OCI-LY7 (cell line): ENCODE measurements around the gene PLCB3. TPM values are rescaled to one million over a fixed set of nuclear protein-coding genes. Genes with fewer than 3 reads are reported as not detected.

Source experiments
- BruUV-seq: library from RNA; stranded (reverse); fragments of 400-500 nt; replicated peaks from 2 replicates; lab custom pipeline; 2021; lab: Mats Ljungman, UMichigan
- CTCF ChIA-PET: fragments of 300-600 bp; sonication (Branson Sonifier 250); formaldehyde crosslinking; loops from one replicate; lab custom pipeline; 2022; ENCODE audit warnings: antibody characterized with exemption; ENCODE audit not compliant: unreplicated experiment; lab: Charles Lee
- POLR2A ChIA-PET: fragments of 300-600 bp; sonication (Branson Sonifier 250); formaldehyde crosslinking; loops from one replicate; lab custom pipeline; 2022; ENCODE audit warnings: antibody characterized with exemption; lab: Charles Lee
- DNase-seq: peaks from one replicate; pipeline ENCODE4 v3.0.0-alpha.2; 2015; ENCODE audit warnings: low spot score
- H2AFZ ChIP-seq: fragments of 200-600 bp; sonication (generic), shearing (Covaris generic); 2 replicates; pipeline ENCODE4 v1.6.1; 2014; ENCODE audit warnings: mild to moderate bottlenecking, antibody characterized with exemption, low read length, moderate library complexity
- H3K27ac ChIP-seq: fragments of 200-600 bp; sonication (generic); 2 replicates; pipeline ENCODE4 v1.5.1; 2014; ENCODE audit warnings: mixed run types, low read depth, mild to moderate bottlenecking, moderate library complexity, low read length, inconsistent platforms; ENCODE audit not compliant: poor library complexity, severe bottlenecking
- H3K36me3 ChIP-seq: fragments of 200-600 bp; sonication (generic); 2 replicates; pipeline ENCODE4 v1.6.1; 2014; ENCODE audit warnings: mild to moderate bottlenecking, antibody characterized with exemption, low read length, moderate library complexity, mixed read lengths; ENCODE audit not compliant: insufficient read depth
- H3K4me1 ChIP-seq: fragments of 200-600 bp; sonication (generic); 2 replicates; pipeline ENCODE4 v1.5.1; 2014; ENCODE audit warnings: mild to moderate bottlenecking, low read length; ENCODE audit not compliant: insufficient read depth, poor library complexity, severe bottlenecking
- H3K4me2 ChIP-seq: fragments of 200-600 bp; sonication (generic); 2 replicates; pipeline ENCODE4 v1.6.1; 2014; ENCODE audit warnings: mild to moderate bottlenecking, low read length
- H3K4me3 ChIP-seq: fragments of 200-600 bp; sonication (generic); 2 replicates; pipeline ENCODE4 v1.5.1; 2014; ENCODE audit warnings: mild to moderate bottlenecking, low read depth, low read length; ENCODE audit not compliant: poor library complexity, severe bottlenecking
- H3K79me2 ChIP-seq: fragments of 200-600 bp; sonication (generic); 2 replicates; pipeline ENCODE4 v1.6.1; 2016; ENCODE audit warnings: low read depth, mild to moderate bottlenecking, low read length, moderate library complexity, mixed read lengths; ENCODE audit not compliant: insufficient read depth
- H3K9me2 ChIP-seq: fragments of 200-600 bp; sonication (generic); 2 replicates; pipeline ENCODE4 v1.6.1; 2016; ENCODE audit warnings: mild to moderate bottlenecking, low read length, mixed read lengths; ENCODE audit not compliant: insufficient read depth
- H3K9me3 ChIP-seq: fragments of 200-600 bp; sonication (generic); 2 replicates; pipeline ENCODE4 v1.6.1; 2014; ENCODE audit warnings: mild to moderate bottlenecking, mixed run types, low read length, mixed read lengths
- H4K20me1 ChIP-seq: fragments of 200-600 bp; sonication (generic); 2 replicates; pipeline ENCODE4 v1.6.1; 2014; ENCODE audit warnings: mild to moderate bottlenecking, antibody characterized with exemption, low read length, moderate library complexity, mixed read lengths; ENCODE audit not compliant: insufficient read depth
- EZH2phosphoT487 ChIP-seq: fragments of 200-600 bp; sonication (generic); IDR thresholded peaks from 2 replicates; pipeline ENCODE4 v1.6.1; 2018; ENCODE audit warnings: low read depth, borderline replicate concordance, mild to moderate bottlenecking, mixed run types, antibody characterized with exemption, low read length, moderate library complexity, mixed read lengths
- intact Hi-C: fragments of 100-400 bp; cut with micrococcal nuclease; formaldehyde crosslinking; loops from one replicate; pipeline ENCODE4 v1.10.0; 2022; ENCODE audit not compliant: unreplicated experiment
- total RNA-seq, 2 experiments: library from RNA; depleted of rRNA in 1 of 2; stranded (reverse); fragments of >200 nt in 1 of 2; shearing (Covaris generic) in 1 of 2; gene quantifications; 2 replicates each; pipeline ENCODE4 v1.2.3, GENCODE V29; 2014 to 2022
- TF ChIP-seq, protein P1 (sequence below): fragments of 200-600 bp; sonication (generic); conservative IDR thresholded peaks from 2 replicates; pipeline ENCODE4 v1.5.1; 2014; ENCODE audit warnings: mild to moderate bottlenecking, antibody characterized with exemption, low read length, moderate library complexity, mixed read lengths

PLCB3 gene
- total RNA-seq, 2 experiments from 2014 or later = 7.6 to 10.3 TPM

DNA sequence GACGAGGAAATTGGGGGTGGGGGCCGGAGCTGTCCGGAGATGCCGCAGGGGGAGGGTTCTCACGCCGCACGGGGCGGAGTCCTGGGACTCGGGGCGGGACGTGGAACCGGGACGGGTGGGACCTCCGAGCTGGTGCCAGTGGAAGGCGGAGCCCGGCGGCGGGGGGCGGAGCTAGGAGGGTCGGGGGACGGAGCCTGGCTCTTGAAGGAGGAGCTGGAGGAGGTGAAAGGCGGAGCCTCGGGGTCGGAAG is 10.2 kb upstream of the PLCB3 start:
- ChIA-PET POLR2A (interaction anchor here (0.7 to 2.5 kb wide), 7 partner anchors 8 to 77 kb away, joined by 3 to 27 read pairs (median 6); partner anchors contain the start of genes FERMT3, NUDT22, PRDX5 and TRMT112), CTCF (interaction anchor here (0.6 to 0.9 kb wide), 4 partner anchors 36 to 1372 kb away, joined by 3 to 4 read pairs (median 3); no protein-coding TSS in a partner anchor)
- no peaks in the 10 kb centered on the region for H4K20me1 ChIP-seq
- no peaks in the 10 kb centered on the region for H3K9me3 ChIP-seq
- peak overlapping the region; percentile 92 for H3K4me2 ChIP-seq
- H3K36me3 ChIP-seq = peaks cover 47% of the 10 kb centered on the region
- TF ChIP-seq, protein P1, sequence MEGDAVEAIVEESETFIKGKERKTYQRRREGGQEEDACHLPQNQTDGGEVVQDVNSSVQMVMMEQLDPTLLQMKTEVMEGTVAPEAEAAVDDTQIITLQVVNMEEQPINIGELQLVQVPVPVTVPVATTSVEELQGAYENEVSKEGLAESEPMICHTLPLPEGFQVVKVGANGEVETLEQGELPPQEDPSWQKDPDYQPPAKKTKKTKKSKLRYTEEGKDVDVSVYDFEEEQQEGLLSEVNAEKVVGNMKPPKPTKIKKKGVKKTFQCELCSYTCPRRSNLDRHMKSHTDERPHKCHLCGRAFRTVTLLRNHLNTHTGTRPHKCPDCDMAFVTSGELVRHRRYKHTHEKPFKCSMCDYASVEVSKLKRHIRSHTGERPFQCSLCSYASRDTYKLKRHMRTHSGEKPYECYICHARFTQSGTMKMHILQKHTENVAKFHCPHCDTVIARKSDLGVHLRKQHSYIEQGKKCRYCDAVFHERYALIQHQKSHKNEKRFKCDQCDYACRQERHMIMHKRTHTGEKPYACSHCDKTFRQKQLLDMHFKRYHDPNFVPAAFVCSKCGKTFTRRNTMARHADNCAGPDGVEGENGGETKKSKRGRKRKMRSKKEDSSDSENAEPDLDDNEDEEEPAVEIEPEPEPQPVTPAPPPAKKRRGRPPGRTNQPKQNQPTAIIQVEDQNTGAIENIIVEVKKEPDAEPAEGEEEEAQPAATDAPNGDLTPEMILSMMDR = no peak
- TF ChIP-seq EZH2phosphoT487 = no peak
- peaks cover 46% of the 10 kb centered on the region for H3K4me1 ChIP-seq
- H2AFZ ChIP-seq = no peak overlapping the region; the same call in 1 of the 2 replicates
- peak overlapping the region; percentile 91 for H3K27ac ChIP-seq
- H3K9me2 ChIP-seq = no peaks in the 10 kb centered on the region
- intact Hi-C loops = loop anchor here (2.0 kb wide), 3 partner anchors 34 to 64 kb away; partner anchors contain the start of genes ESRRA, FERMT3 and STIP1
- DNase-seq = no peak
- no TSS peak for BruUV-seq
- H3K4me3 ChIP-seq = peak overlapping the region; percentile 81
- peaks cover 26% of the 10 kb centered on the region for H3K79me2 ChIP-seq

DNA sequence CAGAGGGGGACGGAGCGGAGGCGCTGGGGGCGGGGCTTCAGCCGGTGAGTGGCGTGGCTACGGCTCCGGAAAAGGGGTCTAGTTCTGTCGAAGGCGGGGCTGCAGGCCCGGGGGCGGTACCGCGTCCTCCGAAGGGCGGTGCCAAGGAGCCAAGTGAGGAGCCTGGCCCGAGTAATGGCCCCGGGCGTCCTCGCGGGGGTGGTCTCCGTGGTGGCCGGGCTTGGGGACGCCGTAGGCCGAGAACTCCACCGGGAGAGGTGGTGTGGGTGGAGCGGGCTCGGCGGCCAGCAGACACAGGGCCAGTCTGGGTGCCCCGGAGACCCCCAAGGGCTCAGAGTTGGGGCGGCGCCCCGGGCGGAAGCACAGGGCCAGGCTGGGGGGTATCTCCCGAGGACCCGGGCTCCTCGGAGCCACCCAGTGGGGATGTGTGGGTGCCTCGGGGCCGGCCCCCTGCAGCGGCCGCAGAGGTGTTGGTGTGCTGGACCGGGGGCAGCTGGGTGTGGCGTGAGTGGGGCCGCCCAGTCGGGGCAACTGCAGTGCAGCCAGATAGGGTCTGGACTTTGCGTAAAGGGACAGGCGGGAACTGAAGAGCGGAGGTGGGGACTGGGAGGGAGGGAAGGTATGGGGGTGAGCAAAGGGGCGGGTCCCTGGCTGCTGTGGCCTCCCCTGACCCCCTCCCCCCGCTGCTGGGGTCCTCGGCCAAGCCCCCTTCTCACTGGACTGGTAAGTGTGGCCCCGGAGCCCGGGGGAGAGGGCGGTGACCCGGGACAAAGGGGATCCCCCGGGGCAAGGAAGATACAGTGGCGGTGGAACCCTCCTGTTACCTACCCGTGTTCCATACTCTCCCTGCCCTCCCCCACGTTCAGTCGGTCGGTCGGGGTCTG is 9.6 kb upstream of the PLCB3 start:
- TF ChIP-seq EZH2phosphoT487 = no peak
- TF ChIP-seq, protein P1 = no peak
- H3K36me3 ChIP-seq = peaks cover 47% of the 10 kb centered on the region
- peaks cover 46% of the 10 kb centered on the region for H3K4me1 ChIP-seq
- H3K79me2 ChIP-seq = peaks cover 28% of the 10 kb centered on the region
- no peaks in the 10 kb centered on the region for H3K9me2 ChIP-seq
- intact Hi-C loops = loop anchor here (2.0 kb wide), 3 partner anchors 35 to 63 kb away; partner anchors contain the start of genes ESRRA, FERMT3 and STIP1
- no peak overlapping the region for H2AFZ ChIP-seq
- no peaks in the 10 kb centered on the region for H3K9me3 ChIP-seq
- BruUV-seq = no TSS peak
- ChIA-PET POLR2A (interaction anchor here (0.6 to 2.5 kb wide), 9 partner anchors 9 to 1445 kb away, joined by 3 to 27 read pairs (median 5); partner anchors contain the start of genes FERMT3, NUDT22, PRDX5 and TRMT112), CTCF (interaction anchor here (0.6 to 0.9 kb wide), 5 partner anchors 36 to 1371 kb away, joined by 3 to 4 read pairs (median 3); no protein-coding TSS in a partner anchor)
- peak; percentile 98 for DNase-seq
- peak overlapping the region; percentile 98 for H3K4me2 ChIP-seq
- no peaks in the 10 kb centered on the region for H4K20me1 ChIP-seq
- peak overlapping the region; percentile 81 for H3K4me3 ChIP-seq
- H3K27ac ChIP-seq = peak overlapping the region; percentile 91
